ENCODE results near the gene CILP2. TPM values are rescaled to one million over a fixed set of nuclear protein-coding genes. Genes with fewer than 3 reads are reported as not detected.

CILP2 gene
- total RNA-seq, 1 donor from 2014 or later, result 0.23 TPM

- H3K36me3 Mint-ChIP-seq (ENCODE audit: low read depth, unreplicated experiment), result peaks cover 4% of the 10 kb centered on the region
- peaks cover 11% of the 10 kb centered on the region for H3K27me3 Mint-ChIP-seq (ENCODE audit: unreplicated experiment)
- DNase-seq (ENCODE audit: low spot score), result no peak
- TF ChIP-seq, protein P1, sequence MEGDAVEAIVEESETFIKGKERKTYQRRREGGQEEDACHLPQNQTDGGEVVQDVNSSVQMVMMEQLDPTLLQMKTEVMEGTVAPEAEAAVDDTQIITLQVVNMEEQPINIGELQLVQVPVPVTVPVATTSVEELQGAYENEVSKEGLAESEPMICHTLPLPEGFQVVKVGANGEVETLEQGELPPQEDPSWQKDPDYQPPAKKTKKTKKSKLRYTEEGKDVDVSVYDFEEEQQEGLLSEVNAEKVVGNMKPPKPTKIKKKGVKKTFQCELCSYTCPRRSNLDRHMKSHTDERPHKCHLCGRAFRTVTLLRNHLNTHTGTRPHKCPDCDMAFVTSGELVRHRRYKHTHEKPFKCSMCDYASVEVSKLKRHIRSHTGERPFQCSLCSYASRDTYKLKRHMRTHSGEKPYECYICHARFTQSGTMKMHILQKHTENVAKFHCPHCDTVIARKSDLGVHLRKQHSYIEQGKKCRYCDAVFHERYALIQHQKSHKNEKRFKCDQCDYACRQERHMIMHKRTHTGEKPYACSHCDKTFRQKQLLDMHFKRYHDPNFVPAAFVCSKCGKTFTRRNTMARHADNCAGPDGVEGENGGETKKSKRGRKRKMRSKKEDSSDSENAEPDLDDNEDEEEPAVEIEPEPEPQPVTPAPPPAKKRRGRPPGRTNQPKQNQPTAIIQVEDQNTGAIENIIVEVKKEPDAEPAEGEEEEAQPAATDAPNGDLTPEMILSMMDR (IDR thresholded peaks at IDR 0.05; ENCODE audit: unreplicated experiment), result no peak
- H3K4me1 Mint-ChIP-seq (ENCODE audit: unreplicated experiment), result peaks cover 2% of the 10 kb centered on the region
- H3K27ac Mint-ChIP-seq (ENCODE audit: unreplicated experiment), result no peak overlapping the region
- no peak overlapping the region for H3K4me3 Mint-ChIP-seq (ENCODE audit: unreplicated experiment)
- no peaks in the 10 kb centered on the region for H3K9me3 Mint-ChIP-seq (ENCODE audit: unreplicated experiment)
Measured at GRCh38 chr19:19527371-19527656, 10.8 kb upstream of the CILP2 start.

DNA sequence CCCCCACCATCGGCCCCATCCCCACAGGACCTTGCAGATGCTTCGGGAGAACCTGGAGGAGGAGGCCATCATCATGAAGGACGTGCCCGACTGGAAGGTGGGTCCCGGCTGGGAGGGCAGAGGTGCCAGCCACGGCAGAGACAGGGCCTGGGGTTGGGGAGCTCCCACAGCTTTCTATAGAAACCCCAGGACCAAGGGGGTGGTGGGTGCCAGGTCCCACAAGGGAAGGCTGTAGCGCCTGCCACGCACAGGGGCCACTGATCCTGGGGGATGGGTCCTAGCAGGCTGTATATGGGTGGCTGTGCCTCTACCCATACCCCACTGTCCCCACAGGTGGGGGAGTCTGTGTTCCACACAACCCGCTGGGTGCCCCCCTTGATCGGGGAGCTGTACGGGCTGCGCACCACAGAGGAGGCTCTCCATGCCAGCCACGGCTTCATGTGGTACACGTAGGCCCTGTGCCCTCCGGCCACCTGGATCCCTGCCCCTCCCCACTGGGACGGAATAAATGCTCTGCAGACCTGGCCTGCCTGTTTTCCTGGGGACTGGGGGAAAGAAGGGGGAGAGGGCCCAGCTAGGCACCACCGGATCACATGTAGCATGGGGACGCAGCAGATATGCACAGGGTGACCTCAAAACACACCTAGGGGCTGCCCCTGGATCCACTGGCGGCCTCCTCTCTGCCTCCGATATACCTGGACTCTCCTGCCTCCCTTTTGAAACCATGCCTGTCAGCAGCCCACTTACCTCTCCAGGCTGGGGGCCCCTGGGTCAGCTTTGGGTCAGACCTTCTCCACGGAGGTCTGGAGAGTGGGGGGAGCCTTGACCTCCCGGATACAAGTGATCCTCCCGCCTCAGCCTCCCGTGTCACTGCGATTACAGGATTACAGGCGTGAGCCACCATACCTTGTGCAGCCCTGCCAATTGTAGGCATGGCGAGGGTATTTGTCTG, 10.1 kb upstream of the CILP2 start:
- Mint-ChIP-seq H3K4me1 (ENCODE audit: unreplicated experiment) (peaks cover 2% of the 10 kb centered on the region), H3K36me3 (ENCODE audit: low read depth, unreplicated experiment) (peaks cover 4% of the 10 kb centered on the region), H3K9me3 (ENCODE audit: unreplicated experiment) (no peaks in the 10 kb centered on the region), H3K27me3 (ENCODE audit: unreplicated experiment) (peaks cover 11% of the 10 kb centered on the region), H3K4me3 (ENCODE audit: unreplicated experiment) (no peak overlapping the region), H3K27ac (ENCODE audit: unreplicated experiment) (no peak overlapping the region)
- TF ChIP-seq, protein P1 (IDR thresholded peaks at IDR 0.05; ENCODE audit: unreplicated experiment), result no peak
- DNase-seq (ENCODE audit: low spot score), result no peak

GRCh38 chr19:19528721-19529490, 9.2 kb upstream of the CILP2 start, which contains the start of gene YJEFN3:
Gene YJEFN3, plus strand, starts transcription at chr19:19528911. Its CDS starts 22 bp downstream, at chr19:19528933.
- Mint-ChIP-seq H3K27me3 (ENCODE audit: unreplicated experiment) (peaks cover 10% of the 10 kb centered on the region), H3K27ac (ENCODE audit: unreplicated experiment) (no peak within 1 kb of the TSS), H3K4me1 (ENCODE audit: unreplicated experiment) (peaks cover 2% of the 10 kb centered on the region), H3K36me3 (ENCODE audit: low read depth, unreplicated experiment) (peaks cover 4% of the 10 kb centered on the region), H3K4me3 (ENCODE audit: unreplicated experiment) (peak within 1 kb of the TSS; percentile 56), H3K9me3 (ENCODE audit: unreplicated experiment) (no peaks in the 10 kb centered on the region)
- no peak for DNase-seq (ENCODE audit: low spot score)
- TF ChIP-seq, protein P1 (IDR thresholded peaks at IDR 0.05; ENCODE audit: unreplicated experiment), result no peak

DNA sequence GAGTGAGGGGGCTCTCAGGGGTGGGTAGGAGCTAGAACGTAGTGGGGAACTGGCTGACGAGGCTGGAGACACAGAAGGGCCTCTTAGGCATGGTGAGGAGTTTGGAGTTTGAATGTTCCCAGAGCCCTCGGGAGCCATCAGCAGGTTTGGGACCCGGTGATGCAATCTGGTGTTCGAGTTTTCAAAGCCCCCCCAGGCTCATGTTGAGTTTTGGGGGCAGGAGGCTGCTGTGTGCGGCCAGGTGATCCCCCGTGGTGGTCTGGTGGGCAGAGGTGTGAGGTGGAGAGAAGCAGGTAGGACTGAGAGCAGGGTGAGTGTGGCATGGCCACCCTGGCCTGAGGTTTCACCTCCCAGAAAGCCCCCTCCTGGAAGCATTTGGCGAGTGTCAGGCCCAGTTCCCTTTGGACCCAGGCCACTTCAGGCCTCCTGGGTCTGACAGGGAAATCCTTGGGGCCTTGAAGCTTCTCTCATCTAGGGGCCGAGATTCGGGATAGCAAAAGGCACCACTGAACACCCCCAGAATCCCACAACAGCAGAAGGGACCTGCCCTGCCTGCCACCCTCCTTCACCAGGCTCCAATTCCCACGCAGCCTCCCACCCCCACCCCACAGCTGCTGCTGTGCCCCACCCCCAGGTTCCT, 8.2 kb upstream of the CILP2 start:
- Mint-ChIP-seq H3K27me3 (ENCODE audit: unreplicated experiment) (peaks cover 12% of the 10 kb centered on the region), H3K36me3 (ENCODE audit: low read depth, unreplicated experiment) (peaks cover 7% of the 10 kb centered on the region), H3K27ac (ENCODE audit: unreplicated experiment) (peak overlapping the region; percentile 24), H3K4me3 (ENCODE audit: unreplicated experiment) (peak overlapping the region; percentile 56), H3K9me3 (ENCODE audit: unreplicated experiment) (no peaks in the 10 kb centered on the region), H3K4me1 (ENCODE audit: unreplicated experiment) (peaks cover 2% of the 10 kb centered on the region)
- no peak for DNase-seq (ENCODE audit: low spot score)
- TF ChIP-seq, protein P1 (IDR thresholded peaks at IDR 0.05; ENCODE audit: unreplicated experiment), result no peak

All from endothelial cell (in vitro differentiated cells).